Neural progenitor cell (in vitro differentiated cells): ENCODE data around the gene SIGLEC1. TPM values are rescaled to one million over a fixed set of nuclear protein-coding genes. Genes with fewer than 3 reads are reported as not detected.

Experiments used
- DNase-seq: peaks from one replicate; pipeline ENCODE4 v3.0.0-alpha.2; 2016; ENCODE audit warnings: low spot score
- H2AFZ ChIP-seq: fragments of 200-600 bp; sonication (generic); replicated peaks from 2 replicates; pipeline ENCODE4 v1.6.1; 2016; ENCODE audit warnings: antibody characterized with exemption
- H3F3A ChIP-seq: fragments of 200-600 bp; sonication (generic); 2 replicates; pipeline ENCODE4 v1.6.1; 2016; ENCODE audit warnings: antibody characterized with exemption, low read depth
- H3K27ac ChIP-seq: fragments of 200-600 bp; sonication (generic); 2 replicates; pipeline ENCODE4 v1.5.1; 2016; ENCODE audit warnings: mild to moderate bottlenecking
- H3K27me3 ChIP-seq: fragments of 200-600 bp; sonication (generic); 2 replicates; pipeline ENCODE4 v1.6.1; 2016; ENCODE audit warnings: mild to moderate bottlenecking, moderate library complexity
- H3K36me3 ChIP-seq: fragments of 200-600 bp; sonication (generic); 2 replicates; pipeline ENCODE4 v1.5.1; 2016
- H3K4me1 ChIP-seq: fragments of 200-600 bp; sonication (generic); 2 replicates; pipeline ENCODE4 v1.6.1; 2016; ENCODE audit warnings: mixed run types
- H3K4me2 ChIP-seq: fragments of 200-600 bp; sonication (generic); 2 replicates; pipeline ENCODE4 v1.6.1; 2016
- H3K4me3 ChIP-seq: fragments of 200-600 bp; sonication (generic); 2 replicates; pipeline ENCODE4 v1.5.1; 2016
- H3K79me2 ChIP-seq: fragments of 200-600 bp; sonication (generic); 2 replicates; pipeline ENCODE4 v1.6.1; 2016; ENCODE audit warnings: low read depth
- H3K9ac ChIP-seq: fragments of 200-600 bp; sonication (generic); 2 replicates; pipeline ENCODE4 v1.6.1; 2016
- H3K9me3 ChIP-seq: fragments of 200-600 bp; sonication (generic); 2 replicates; pipeline ENCODE4 v1.5.1; 2016; ENCODE audit warnings: low read depth
- H4K20me1 ChIP-seq: fragments of 200-600 bp; sonication (generic); 2 replicates; pipeline ENCODE4 v1.6.1; 2016; ENCODE audit warnings: low read depth
- H3K27ac Mint-ChIP-seq: 3 replicates; pipeline ENCODE4 v1.8.0; 2021; ENCODE audit warnings: mixed read lengths
- H3K27me3 Mint-ChIP-seq: 2 replicates; pipeline ENCODE4 v1.8.0; 2022; ENCODE audit warnings: low read depth, mild to moderate bottlenecking, inconsistent platforms, moderate library complexity, mixed read lengths; ENCODE audit not compliant: insufficient read depth
- H3K36me3 Mint-ChIP-seq: 3 replicates; pipeline ENCODE4 v1.8.0; 2021; ENCODE audit warnings: mixed read lengths
- H3K4me1 Mint-ChIP-seq: 3 replicates; pipeline ENCODE4 v1.8.0; 2021; ENCODE audit warnings: mixed read lengths
- H3K4me3 Mint-ChIP-seq: 3 replicates; pipeline ENCODE4 v1.8.0; 2021; ENCODE audit warnings: mild to moderate bottlenecking, moderate library complexity, mixed read lengths
- H3K9me3 Mint-ChIP-seq: 3 replicates; pipeline ENCODE4 v1.8.0; 2020; ENCODE audit warnings: mixed read lengths
- CTCF ChIP-seq: fragments of 200-600 bp; sonication (generic); IDR thresholded peaks from 2 replicates; pipeline ENCODE4 v1.5.1; 2017; ENCODE audit warnings: antibody characterized with exemption, mild to moderate bottlenecking
- EZH2 ChIP-seq: fragments of 200-600 bp; sonication (generic); IDR thresholded peaks from 2 replicates; pipeline ENCODE4 v1.6.1; 2017; ENCODE audit warnings: antibody characterized with exemption, mild to moderate bottlenecking, moderate library complexity
- EZH2phosphoT487 ChIP-seq: fragments of 200-600 bp; sonication (generic); IDR thresholded peaks from 2 replicates; pipeline ENCODE4 v1.6.1; 2017; ENCODE audit warnings: antibody characterized with exemption
- total RNA-seq: library from RNA; depleted of rRNA; stranded (reverse); fragments of >200 nt; gene quantifications from 2 replicates; pipeline ENCODE4 v1.2.3, GENCODE V29; 2015; ENCODE audit warnings: low replicate concordance

The SIGLEC1 gene
- total RNA-seq, 1 donor from 2014 or later = not detected

DNA sequence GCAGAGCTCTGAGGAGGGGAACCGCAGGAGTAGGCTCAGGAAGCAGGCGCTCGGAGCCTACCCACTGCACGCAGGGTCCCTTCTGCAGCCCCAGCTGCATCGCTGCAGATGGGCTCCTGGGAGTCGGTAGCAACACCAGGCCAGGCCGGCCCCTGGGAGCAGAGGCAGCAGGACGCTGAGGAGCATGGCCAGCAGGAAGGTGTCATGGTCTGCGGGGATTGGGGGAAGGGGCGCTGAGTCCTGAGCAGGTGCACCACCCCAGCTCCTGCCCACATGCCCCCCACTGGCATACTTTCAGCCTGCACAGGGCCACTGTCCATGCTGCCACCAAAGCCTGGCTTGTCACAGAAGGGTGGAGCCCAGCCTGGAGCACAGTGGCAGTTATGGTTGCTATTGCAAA is 41.5 kb downstream of the SIGLEC1 start:
- no peak overlapping the region for H3K9ac ChIP-seq
- no peaks in the 10 kb centered on the region for H4K20me1 ChIP-seq
- no peak overlapping the region for H3K4me2 ChIP-seq
- H3K36me3 ChIP-seq = no peaks in the 10 kb centered on the region
- H3K4me3 ChIP-seq = no peak overlapping the region
- TF ChIP-seq EZH2 (no peak), EZH2phosphoT487 (no peak), CTCF (no peak)
- no peak overlapping the region for H2AFZ ChIP-seq
- no peaks in the 10 kb centered on the region for H3K9me3 ChIP-seq
- DNase-seq = no peak
- Mint-ChIP-seq H3K27me3 (peaks cover 15% of the 10 kb centered on the region), H3K4me1 (peaks cover 11% of the 10 kb centered on the region), H3K4me3 (no peak overlapping the region), H3K27ac (no peak overlapping the region), H3K36me3 (no peaks in the 10 kb centered on the region), H3K9me3 (no peaks in the 10 kb centered on the region)
- H3K27me3 ChIP-seq = peaks cover 33% of the 10 kb centered on the region
- no peaks in the 10 kb centered on the region for H3K4me1 ChIP-seq
- H3K27ac ChIP-seq = no peak overlapping the region
- H3K79me2 ChIP-seq = no peaks in the 10 kb centered on the region
- H3F3A ChIP-seq = no peaks in the 10 kb centered on the region

- Histone ChIP-seq H3K4me1 (no peaks in the 10 kb centered on the region), H3K9me3 (no peaks in the 10 kb centered on the region), H4K20me1 (no peaks in the 10 kb centered on the region), H3K36me3 (no peaks in the 10 kb centered on the region), H3K27me3 (peaks cover 33% of the 10 kb centered on the region), H3K27ac (no peak overlapping the region), H2AFZ (no peak overlapping the region), H3K79me2 (no peaks in the 10 kb centered on the region), H3K4me2 (no peak overlapping the region), H3F3A (no peaks in the 10 kb centered on the region), H3K4me3 (no peak overlapping the region), H3K9ac (no peak overlapping the region)
- peaks cover 14% of the 10 kb centered on the region for H3K27me3 Mint-ChIP-seq
- peak overlapping the region; percentile 68 for H3K27ac Mint-ChIP-seq
- H3K9me3 Mint-ChIP-seq = no peaks in the 10 kb centered on the region
- TF ChIP-seq CTCF (peak; percentile 48), EZH2phosphoT487 (no peak)
- no peak overlapping the region for H3K4me3 Mint-ChIP-seq
- peak; percentile 33 for DNase-seq
- no peaks in the 10 kb centered on the region for H3K36me3 Mint-ChIP-seq
- peaks cover 11% of the 10 kb centered on the region for H3K4me1 Mint-ChIP-seq
Measured at GRCh38 chr20:3670511-3670910, 41.9 kb downstream of the SIGLEC1 start.

DNA sequence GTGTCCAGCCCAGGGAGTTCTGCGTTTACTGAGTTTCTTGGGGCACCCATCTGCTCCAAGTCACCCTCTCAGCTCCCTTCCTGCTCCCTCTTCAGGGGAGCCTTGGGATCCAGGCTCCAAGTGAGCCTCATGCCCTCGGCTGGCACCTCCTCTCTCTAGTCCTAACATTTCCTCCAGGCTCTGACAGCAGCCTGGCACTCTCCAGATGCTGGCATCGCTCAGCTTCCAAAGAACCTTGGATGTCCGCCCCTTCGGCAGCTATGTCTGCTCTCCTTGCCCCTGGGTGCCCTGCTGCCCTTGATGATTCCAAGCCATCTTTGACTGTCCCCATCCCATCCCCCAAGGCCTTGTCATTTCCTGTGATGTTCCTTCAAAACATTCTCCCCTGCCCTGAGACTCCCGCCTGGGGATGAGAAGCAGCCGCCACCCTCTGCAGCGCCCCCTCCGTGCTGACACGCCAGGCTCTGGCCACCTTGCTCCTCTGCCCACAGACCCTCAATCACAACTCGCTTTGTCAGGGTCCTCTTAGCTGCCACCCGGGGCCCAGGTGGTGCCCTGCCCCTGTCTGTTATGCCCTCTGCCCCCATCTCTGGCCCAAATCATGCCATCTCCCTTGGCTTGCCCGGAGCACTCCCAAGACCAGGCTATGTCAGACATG is 42.6 kb downstream of the SIGLEC1 start:
- Histone ChIP-seq H2AFZ (no peak overlapping the region), H4K20me1 (no peaks in the 10 kb centered on the region), H3K79me2 (no peaks in the 10 kb centered on the region), H3K9ac (no peak overlapping the region), H3K4me3 (no peak overlapping the region), H3K27ac (no peak overlapping the region), H3K4me2 (no peak overlapping the region), H3F3A (no peaks in the 10 kb centered on the region), H3K4me1 (no peaks in the 10 kb centered on the region), H3K27me3 (peaks cover 33% of the 10 kb centered on the region), H3K36me3 (no peaks in the 10 kb centered on the region), H3K9me3 (no peaks in the 10 kb centered on the region)
- Mint-ChIP-seq H3K27ac (peak overlapping the region; percentile 68), H3K27me3 (peaks cover 8% of the 10 kb centered on the region), H3K36me3 (no peaks in the 10 kb centered on the region), H3K9me3 (no peaks in the 10 kb centered on the region), H3K4me1 (peaks cover 11% of the 10 kb centered on the region), H3K4me3 (peak overlapping the region; percentile 33)
- TF ChIP-seq EZH2phosphoT487 (no peak), EZH2 (no peak), CTCF (no peak)
- DNase-seq = no peak
